Neural progenitor cell (in vitro differentiated cells): ENCODE data around the gene BOLL.

Experiments
- EZH2phosphoT487 ChIP-seq: fragments of 200-600 bp; sonication (generic); IDR thresholded peaks from 2 replicates; pipeline ENCODE4 v1.6.1; 2017; ENCODE audit warnings: antibody characterized with exemption
- TF ChIP-seq, protein P1 (sequence below): fragments of 200-600 bp; sonication (generic); IDR thresholded peaks from 2 replicates; pipeline ENCODE4 v1.5.1; 2017; ENCODE audit warnings: antibody characterized with exemption, mild to moderate bottlenecking

DNA sequence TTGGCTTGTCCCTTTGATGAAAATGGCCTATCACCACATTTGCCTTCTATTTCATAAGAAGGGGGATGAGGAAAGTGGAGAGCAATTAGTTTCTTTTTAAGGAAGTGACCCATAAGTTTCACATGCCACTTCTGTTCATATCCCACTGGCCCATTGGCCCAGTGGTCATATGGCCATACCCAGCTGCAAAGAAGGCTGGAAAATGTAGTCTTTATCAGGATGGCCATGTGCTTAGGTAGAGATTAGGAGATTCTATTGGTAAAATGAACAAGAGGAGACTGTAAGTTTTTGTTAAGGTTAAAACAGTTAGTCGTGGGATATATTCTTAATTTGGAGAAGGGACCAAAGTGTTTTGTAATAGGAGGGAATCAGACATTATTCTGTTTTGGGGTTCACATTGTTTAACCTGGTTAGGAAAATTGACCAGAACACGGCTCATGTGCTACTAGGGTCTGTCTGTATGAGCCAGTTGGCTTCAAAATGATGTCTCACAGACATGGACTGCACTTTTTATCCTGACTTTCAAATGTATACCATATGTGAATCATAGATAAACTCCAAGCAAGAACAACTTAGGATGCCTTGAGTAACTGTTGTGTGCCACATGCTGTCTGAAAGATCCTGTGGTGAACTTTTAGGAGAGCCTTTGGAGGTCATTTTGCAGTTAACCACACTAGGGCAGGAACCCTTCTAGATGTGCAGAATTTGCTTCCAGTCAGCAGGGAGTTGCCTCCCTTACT lies 36.6 kb upstream of the BOLL start:
- TF ChIP-seq, protein P1, sequence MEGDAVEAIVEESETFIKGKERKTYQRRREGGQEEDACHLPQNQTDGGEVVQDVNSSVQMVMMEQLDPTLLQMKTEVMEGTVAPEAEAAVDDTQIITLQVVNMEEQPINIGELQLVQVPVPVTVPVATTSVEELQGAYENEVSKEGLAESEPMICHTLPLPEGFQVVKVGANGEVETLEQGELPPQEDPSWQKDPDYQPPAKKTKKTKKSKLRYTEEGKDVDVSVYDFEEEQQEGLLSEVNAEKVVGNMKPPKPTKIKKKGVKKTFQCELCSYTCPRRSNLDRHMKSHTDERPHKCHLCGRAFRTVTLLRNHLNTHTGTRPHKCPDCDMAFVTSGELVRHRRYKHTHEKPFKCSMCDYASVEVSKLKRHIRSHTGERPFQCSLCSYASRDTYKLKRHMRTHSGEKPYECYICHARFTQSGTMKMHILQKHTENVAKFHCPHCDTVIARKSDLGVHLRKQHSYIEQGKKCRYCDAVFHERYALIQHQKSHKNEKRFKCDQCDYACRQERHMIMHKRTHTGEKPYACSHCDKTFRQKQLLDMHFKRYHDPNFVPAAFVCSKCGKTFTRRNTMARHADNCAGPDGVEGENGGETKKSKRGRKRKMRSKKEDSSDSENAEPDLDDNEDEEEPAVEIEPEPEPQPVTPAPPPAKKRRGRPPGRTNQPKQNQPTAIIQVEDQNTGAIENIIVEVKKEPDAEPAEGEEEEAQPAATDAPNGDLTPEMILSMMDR: no peak
- TF ChIP-seq EZH2phosphoT487: no peak
